A549 (cell line): Measurements from ENCODE around the gene CDC73.

Experiments
- BHLHE40 ChIP-seq: IDR thresholded peaks from 2 replicates; pipeline ENCODE4 v1.6.1; 2012; ENCODE audit warnings: low read depth, low read length, inconsistent platforms
- EP300 ChIP-seq, 2 experiments: fragments of >200 bp; sonication (Bioruptor Twin); formaldehyde crosslinking; IDR thresholded peaks; 2 replicates in 1 of 2; 3 replicates in 1 of 2; pipeline ENCODE4 v1.6.1; 2016 to 2017
- ESRRA ChIP-seq: fragments of 150-350 bp; IDR thresholded peaks from 2 replicates; pipeline ENCODE4 v1.6.1; 2014; ENCODE audit warnings: mild to moderate bottlenecking, low read length, borderline replicate concordance
- MYC ChIP-seq: IDR thresholded peaks from 2 replicates; pipeline ENCODE4 v1.6.1; 2012; ENCODE audit warnings: mild to moderate bottlenecking, inconsistent platforms, low read length, improper control_type of control experiment, borderline replicate concordance
- POLR2A ChIP-seq: IDR thresholded peaks from 2 replicates; pipeline ENCODE4 v1.6.1; 2012; ENCODE audit warnings: mild to moderate bottlenecking, low read length
- RAD21 ChIP-seq, 2 experiments: fragments of >200 bp in 1 of 2; sonication (Bioruptor Twin) in 1 of 2; formaldehyde crosslinking in 1 of 2; IDR thresholded peaks in 1 of 2; conservative IDR thresholded peaks in 1 of 2; 2 replicates in 1 of 2; 3 replicates in 1 of 2; pipeline ENCODE4 v1.6.1; 2012 to 2018; ENCODE audit warnings: inconsistent platforms in 1 of 2
- SMC3 ChIP-seq: fragments of >200 bp; sonication (Bioruptor Twin); formaldehyde crosslinking; IDR thresholded peaks from 3 replicates; pipeline ENCODE4 v1.6.1; 2018; ENCODE audit warnings: inconsistent platforms
- TF ChIP-seq, protein P1 (sequence below): fragments of >200 bp; sonication (Bioruptor Twin); formaldehyde crosslinking; IDR thresholded peaks from 3 replicates; pipeline ENCODE4 v1.5.1; 2016
- TF ChIP-seq, protein P2 (sequence below): fragments of >200 bp; sonication (Bioruptor Twin); formaldehyde crosslinking; IDR thresholded peaks from 3 replicates; pipeline ENCODE4 v1.6.1; 2016

DNA sequence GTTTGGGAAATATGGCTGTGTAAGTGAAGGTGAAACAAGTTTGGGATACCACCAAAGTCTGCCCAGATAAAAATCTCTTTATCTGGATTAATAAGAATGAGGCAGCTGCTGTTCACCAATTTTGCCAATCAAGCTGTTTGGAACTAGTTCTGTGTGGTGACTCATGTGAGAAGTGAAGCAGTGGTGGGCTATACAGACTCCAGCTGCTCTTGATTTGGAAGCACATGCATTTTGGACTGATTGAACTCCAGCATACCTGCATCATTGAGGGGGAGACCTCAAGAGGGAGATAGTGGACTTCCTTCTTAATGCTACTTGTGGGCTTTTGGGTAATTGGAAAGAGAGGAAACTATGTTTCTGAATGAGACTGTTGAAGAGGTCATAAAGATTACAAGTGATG, 163.8 kb downstream of the CDC73 start:
- TF ChIP-seq SMC3 = no peak
- TF ChIP-seq, protein P1, sequence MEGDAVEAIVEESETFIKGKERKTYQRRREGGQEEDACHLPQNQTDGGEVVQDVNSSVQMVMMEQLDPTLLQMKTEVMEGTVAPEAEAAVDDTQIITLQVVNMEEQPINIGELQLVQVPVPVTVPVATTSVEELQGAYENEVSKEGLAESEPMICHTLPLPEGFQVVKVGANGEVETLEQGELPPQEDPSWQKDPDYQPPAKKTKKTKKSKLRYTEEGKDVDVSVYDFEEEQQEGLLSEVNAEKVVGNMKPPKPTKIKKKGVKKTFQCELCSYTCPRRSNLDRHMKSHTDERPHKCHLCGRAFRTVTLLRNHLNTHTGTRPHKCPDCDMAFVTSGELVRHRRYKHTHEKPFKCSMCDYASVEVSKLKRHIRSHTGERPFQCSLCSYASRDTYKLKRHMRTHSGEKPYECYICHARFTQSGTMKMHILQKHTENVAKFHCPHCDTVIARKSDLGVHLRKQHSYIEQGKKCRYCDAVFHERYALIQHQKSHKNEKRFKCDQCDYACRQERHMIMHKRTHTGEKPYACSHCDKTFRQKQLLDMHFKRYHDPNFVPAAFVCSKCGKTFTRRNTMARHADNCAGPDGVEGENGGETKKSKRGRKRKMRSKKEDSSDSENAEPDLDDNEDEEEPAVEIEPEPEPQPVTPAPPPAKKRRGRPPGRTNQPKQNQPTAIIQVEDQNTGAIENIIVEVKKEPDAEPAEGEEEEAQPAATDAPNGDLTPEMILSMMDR = no peak
- no peak for TF ChIP-seq MYC
- TF ChIP-seq, protein P2, sequence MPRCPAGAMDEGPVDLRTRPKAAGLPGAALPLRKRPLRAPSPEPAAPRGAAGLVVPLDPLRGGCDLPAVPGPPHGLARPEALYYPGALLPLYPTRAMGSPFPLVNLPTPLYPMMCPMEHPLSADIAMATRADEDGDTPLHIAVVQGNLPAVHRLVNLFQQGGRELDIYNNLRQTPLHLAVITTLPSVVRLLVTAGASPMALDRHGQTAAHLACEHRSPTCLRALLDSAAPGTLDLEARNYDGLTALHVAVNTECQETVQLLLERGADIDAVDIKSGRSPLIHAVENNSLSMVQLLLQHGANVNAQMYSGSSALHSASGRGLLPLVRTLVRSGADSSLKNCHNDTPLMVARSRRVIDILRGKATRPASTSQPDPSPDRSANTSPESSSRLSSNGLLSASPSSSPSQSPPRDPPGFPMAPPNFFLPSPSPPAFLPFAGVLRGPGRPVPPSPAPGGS = no peak
- TF ChIP-seq BHLHE40 = no peak
- TF ChIP-seq EP300 (IDR thresholded peaks at IDR 0.05) = no peak
- TF ChIP-seq POLR2A = no peak
- no peak for TF ChIP-seq RAD21 (conservative IDR thresholded peaks at IDR 0.05 in 1 of 2, IDR thresholded peaks at IDR 0.05 in 1 of 2)
- TF ChIP-seq ESRRA = no peak
